ENCODE data around the gene LYPD5.
"Not testable (repeated sequence)": the region's sequence is repeated elsewhere in the genome, so short reads cannot be mapped to it uniquely, and the experiment has no call there.

Gene LYPD5

DNA sequence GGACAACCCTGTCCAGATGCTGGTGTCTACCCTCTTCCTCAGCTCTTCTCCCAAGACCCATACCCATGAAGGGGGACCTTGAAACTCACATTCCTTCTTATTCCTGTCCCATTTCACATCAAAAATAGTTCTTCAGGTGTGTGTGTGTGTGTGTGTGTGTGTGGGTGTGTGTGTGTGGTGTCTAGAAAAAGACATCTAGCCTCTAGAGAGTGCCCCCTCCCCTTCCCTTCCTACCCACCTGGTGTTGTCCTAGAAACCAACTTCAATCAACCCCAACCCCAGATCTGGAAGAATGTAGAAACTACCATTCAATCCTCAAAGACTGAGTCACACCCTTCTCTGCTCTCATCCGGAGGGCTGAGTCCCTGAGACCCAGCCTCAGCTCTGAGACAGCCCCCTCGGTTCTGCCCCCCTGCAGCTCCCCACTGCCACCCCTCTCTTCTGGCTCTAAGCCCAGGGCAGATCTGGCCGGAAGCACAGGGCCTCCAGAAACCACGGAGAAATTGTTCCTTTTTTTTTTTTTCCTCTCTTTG, 25.0 kb downstream of the LYPD5 start:
- peak in 3 of 5 experiments; percentile 9 to 49 (median 24) for DNase-seq

DNA sequence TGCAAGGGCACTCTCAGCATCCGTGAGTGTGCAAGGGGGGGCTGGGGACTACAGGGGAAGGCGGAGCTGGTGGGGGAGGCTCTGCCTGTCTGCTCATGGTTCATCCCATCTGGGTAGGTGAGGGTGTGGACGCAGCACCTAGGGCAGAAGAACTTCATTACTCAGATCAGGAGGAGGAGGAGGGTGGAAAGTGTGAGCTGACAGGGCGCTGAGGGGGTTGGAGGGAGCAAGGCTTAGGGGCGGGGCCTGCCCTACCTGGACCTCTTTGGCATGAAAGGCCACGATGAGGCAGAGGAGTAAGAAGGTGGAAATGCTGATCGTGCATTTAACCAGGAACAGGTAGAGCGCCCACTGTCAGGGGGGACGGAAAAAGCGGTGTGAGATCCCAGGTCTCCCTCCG, 26.0 kb downstream of the LYPD5 start:
- DNase-seq: peak in 1 of 5 experiments; percentile 59

DNA sequence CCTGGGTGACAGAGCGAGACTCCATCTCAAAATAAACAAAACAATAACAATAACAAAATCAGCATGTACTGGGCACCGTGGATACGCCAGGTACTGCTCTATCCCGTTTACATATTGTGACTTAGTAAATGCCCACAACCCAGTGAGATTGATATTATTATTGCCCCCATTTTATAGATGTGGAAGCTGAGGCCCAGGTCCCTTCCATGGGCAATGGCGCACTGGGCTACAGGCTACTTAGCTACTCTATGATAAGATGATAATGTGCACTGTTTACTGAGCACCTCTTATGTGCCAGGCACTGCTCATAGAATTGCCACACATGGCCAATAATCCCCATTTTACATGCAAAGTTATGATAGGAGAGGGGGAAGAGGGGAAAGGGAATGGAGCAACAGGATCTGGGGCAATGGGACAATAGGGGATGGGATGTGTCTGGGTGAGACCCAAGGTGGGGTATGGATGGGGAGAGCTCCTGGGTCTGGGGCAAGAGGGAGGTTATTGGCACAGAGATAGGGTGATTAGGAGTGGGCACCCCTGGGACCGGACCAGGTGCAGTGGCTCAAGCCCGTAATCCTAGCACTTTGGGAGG, 26.9 kb downstream of the LYPD5 start:
- no peak for DNase-seq

DNA sequence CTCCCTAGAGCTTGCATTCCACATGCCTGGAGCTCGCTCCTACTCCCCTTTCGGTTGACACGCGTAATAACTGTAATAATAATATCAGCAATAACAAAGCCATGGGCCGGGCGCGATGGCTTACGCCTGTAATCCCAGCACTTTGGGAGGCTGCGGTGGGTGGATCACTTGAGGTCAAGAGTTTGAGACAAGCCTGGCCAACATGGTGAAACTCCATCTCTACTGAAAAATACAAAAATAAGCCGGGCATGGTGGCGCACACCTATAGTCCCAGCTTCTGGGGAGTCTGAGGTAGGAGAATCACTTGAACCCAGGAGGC, 27.3 kb downstream of the LYPD5 start:
- DNase-seq: not testable (repeated sequence)

DNA sequence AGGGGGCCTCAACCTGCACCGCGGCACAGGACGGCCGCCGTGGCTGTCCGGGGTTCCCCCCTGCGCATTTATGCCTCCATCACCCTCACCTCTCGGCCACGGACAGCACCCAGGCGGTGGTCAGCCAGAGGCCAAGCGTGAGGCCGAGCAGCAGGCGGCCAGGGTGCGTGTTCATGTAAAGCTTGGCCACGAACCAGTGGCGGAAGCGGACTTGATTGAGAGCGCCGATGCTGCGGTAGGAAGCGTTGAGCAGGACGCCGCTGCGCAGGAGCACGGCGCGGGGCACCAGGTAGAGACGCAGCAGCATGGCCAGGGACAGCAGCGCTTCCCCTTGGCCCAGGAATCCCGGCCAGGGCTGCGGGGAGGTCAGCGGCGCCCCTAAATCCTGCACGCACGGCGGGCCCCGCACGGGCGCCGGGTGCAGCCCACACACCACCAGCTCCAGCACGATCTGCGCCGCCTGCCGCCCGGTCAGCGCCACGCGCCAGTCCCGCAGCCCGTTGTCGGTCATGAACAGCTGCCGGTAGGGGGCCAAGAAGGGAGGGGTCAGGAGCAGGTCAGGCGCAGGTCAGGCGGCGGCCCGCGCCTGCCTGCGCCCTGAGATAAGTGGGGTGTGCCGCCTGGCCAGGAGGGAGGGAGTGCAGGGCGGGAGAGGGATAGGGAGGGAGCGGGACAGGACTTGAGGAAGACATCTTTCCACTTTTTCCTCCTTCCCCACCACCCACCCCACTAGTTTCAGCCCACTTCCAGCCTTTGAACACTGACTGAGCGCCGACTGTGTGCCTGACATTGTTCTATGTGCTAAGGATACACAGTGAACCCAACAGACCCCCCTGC, 27.9 kb downstream of the LYPD5 start:
- DNase-seq: no peak

DNA sequence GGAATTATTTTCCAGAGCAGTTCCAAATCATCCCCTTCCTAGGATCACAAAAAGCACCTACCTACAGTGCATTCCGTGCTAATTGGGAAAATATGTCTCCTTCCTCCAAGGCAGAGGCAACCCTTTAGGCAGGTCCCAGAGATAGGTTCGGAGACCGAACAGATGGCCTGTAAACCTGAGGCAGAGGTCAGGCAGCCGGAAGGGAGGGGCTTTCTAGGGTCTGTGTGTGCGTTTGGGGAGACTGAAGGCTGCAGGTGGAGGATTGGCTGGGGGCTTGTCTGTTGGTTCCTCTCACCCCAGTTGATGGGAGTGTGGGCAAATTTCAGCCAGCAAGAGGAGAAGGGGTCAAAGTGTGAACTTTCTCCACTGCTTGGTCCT, 28.5 kb downstream of the LYPD5 start:
- DNase-seq: no peak

GRCh38 chr19:43769256-43769655, 33.0 kb downstream of the LYPD5 start:
- no peak for DNase-seq

GRCh38 chr19:43768273-43769050, 33.8 kb downstream of the LYPD5 start:
- DNase-seq: no peak

GRCh38 chr19:43767818-43768217, 34.4 kb downstream of the LYPD5 start:
- no peak for DNase-seq

DNA sequence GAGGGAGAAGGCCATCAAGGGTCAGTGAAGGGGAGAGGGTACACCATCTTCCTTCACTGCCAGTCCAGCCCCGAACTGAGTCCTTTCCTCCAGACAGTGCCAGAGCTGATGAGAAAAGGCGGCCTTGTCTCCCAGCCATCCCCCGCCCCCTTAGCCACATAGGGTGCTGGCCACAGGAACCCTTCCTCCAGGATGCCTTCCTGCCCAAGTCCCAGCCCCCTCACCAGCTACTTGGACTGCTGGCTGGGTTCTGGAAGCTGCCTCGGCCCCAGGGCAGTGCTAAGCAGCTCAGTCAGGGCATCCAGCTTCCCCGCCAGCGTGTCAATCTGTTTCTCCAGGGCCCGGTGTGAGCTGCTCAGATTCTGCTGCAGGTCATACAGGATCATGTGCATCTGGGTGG, 34.9 kb downstream of the LYPD5 start:
- no peak for DNase-seq

- no peak for DNase-seq
Measured at GRCh38 chr19:43766755-43767043, 35.5 kb downstream of the LYPD5 start.

DNA sequence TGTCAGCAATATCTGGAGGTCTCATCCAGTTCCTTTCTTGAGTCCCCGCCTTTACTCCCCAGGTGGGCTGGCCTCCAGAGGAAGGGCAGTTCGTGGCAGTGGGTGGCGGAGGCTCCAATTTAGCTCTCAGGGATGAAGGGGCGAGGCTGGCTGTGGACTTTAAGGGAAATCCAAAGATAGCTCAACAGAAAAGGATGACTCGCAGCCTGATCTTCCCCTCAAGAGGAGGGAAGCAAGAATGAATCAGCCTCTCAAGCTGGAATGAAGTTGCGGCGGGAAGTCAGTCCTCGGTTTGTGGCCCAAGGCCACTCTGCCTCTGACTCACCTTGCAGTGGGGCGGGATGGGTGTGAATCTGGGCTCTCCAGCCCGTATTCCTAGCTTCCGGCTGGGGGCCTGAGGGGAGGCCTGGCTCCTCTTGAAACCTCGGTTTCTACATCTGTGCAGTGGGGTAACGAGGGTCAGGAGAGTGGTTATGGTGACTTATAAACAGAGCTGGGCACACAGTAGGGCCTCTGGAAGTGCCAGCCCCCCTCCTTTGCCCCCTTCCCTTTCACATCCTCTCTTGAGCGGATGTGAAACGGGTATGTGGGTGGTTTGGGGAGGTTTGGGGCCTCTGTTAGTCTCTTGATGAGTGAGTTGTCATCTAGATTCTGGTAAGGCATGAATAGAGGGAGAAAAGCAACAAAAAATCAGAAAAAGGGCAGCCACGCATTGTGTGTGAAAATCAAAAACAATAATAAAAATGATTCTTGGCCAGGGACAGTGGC, 37.0 kb downstream of the LYPD5 start:
- peak in 4 of 5 experiments; percentile 57 to 95 (median 74) for DNase-seq

DNA sequence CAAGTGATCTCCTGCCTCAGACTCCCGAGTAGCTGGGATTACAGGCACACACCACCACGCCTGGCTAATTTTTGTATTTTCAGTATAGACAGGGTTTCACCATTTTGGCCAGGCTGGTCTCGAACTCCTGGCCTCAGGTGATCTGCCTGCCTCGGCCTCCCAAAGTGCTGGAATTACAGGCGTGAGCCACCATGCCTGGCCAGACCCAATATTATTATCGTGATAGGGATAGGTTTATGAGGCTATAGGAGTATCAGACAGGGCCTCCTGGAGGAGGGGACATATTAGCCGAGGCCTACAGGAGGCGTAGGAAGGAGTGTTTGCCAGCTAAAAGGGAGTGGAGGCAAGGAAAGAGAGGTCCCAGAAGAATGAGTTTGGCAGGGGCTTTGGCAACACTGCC, 37.6 kb downstream of the LYPD5 start:
- DNase-seq: not testable (repeated sequence)

DNA sequence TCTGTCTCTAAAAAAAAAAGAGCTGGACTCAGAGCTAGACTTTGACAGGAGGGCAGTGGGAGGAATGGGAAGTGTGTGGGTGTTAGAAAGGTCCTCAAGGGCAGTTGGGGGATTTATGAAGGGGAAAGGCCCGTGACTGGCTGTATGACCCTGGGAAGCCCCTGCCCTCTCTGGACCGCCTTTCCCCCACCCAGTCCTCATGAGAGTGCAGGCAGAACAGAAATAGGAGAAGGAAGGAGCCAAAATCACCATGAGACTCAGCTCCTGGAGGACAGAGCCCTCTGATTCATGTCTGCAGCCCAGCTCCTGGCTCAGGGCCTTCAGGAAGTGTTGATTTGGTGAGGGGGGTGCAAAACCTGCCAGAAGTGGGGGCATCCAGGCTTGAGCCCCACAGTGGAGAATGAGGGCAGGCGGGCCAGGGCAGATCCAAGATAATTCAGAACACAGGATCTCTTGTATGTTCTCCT, 38.7 kb downstream of the LYPD5 start:
- no peak for DNase-seq

GRCh38 chr19:43762814-43763213, 39.4 kb downstream of the LYPD5 start:
- no peak for DNase-seq

- no peak for DNase-seq
Measured at GRCh38 chr19:43760941-43761340, 41.3 kb downstream of the LYPD5 start.

DNA sequence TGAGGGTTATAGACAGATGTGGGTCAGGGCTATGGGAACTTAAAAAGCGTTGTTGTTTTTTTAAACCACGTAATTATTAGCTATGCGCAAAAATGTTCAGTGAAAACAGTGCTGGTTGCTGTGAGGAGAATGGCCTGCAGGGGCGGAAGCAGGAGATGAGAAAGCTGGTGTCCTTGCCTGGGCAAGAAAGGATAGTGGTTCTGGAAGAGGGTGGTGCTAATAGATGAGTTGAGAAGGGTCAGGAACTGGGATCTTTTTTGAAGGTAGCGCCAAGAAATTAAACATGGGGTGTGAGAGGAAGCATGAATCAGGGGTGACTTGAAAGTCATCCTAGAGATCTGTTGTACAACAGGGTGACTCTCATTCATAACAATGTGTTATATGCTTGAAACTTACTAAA, 42.7 kb downstream of the LYPD5 start:
- no peak for DNase-seq

DNA sequence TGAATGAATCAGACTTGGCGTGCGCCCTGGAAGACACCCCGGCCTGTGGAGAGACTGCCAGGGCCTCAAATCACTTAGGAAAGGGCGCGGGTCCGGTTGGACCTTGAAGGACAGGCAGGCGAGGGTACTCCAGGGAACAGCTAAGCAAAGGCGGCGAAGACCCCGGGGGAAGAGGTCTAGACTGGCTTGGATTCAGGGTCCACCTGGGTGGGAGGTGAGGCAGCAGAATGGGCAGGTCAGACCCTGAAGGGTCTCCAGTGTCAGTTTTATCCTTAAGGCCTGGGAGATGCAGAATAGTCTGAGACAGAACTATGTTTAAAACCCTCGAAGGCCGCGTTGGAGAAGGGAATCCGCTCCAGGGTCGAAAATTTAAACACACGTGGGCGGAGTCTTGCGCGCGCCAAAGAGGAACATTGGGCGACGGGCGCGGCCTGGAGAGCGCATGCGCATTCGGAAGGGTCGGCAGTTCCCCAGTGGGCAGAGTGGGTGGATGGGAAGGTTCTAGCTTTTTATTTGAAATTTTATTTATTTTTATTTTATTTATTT, 46.9 kb downstream of the LYPD5 start:
- DNase-seq: peak; percentile 59 to 86 (median 64)

DNA sequence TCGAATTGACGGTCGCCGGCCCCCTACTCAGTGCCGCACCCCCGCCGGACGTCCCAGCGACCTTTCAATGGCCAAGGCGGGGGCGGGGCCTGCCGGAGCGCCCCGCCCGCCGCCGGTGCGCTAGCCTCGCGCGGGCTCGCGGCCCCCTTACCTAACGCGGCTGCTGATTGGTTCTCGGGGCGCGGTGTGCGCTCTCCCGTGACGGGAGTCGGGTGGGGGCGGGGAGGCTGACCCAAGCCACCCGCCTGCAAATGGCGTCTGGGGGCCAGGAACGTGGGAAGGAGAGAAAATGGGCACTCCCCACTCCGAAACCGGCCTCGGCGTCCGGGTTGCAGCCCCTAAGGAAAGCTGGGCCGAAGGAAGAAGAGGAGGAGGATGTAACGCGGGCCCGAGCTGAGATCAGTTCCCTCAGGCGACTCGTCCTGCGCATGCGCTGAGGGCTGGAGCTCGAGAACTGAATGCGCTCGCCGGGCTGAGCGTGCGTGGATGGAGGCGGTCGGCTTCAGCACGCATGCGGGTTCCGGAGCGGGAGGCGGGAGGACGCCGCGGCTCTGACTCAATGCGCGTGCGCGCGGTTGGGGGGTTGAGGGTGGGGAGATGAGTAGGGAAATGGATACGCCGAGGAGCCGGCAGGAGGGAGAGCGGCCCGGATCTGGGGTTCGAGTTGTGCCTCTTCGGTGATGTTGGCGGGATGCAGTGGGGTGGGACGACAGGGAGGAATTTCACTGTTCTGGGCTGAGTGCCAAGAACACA, 47.6 kb downstream of the LYPD5 start, which contains the start of gene SMG9:
Gene SMG9, minus strand, starts transcription at position 460 of the 753 bp plus-strand sequence. CDS start 4,221 bp downstream, outside the sequence.
- peak; percentile 97 to 99 (median 98) for DNase-seq

DNA sequence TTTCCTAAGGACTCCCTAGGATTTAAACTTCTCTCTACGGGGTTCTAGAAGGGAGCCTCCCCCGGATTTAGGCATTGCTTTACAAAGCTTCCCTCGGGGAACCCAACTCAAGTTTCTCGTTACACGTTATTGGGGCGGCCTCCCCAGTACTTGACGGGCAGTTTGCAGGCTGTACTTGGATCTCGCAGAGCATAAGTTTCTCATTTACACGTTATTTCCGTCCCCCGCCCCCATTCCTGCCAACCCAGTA, 48.1 kb downstream of the LYPD5 start:
- DNase-seq: no peak

GRCh38 chr19:43752287-43752875, 49.9 kb downstream of the LYPD5 start:
- DNase-seq: peak in 1 of 5 experiments; percentile 30
